ENCODE data around the gene NUDT14.

Gene NUDT14

DNA sequence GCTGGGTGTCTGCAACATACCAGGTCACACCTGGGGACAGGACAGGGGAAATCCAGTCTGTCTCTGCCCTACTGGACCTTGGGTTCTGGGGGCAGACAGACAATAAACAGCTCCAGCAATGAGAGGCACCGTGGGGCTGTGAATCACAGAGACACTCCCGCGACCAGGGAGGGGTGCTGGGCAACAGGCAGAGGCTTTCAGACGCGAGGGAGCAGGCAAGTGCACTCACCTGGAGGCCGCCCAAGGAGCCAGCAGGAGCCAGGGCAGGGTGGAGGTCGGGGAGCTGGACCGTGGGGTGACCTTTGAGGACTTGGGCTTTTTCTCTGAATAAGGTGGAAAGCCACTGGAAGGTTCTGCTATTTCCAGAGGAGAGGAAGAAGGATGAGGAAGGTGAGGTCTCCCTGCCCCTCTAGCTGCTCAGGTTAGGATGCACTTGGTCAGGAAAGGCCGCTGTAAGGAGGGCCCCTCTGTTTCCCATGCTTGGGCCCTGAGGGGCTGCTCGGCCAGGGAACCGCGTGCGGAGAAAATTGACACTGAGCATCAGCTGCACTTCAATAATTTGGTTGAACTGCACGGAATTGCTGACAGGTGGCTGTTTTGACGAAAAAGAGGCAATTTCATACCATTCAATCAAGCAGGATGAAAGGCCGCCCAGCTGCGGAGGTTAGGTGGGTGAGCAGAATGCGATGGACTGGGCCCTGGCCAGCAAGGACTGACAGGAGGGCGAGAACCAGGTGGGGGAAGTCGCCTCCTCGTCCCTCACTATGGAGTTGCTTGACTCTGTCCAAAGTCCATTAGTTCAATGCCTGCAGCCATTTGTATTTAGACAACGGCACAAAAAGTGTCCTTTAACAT is 54.8 kb downstream of the NUDT14 start:
- no peak for DNase-seq

DNA sequence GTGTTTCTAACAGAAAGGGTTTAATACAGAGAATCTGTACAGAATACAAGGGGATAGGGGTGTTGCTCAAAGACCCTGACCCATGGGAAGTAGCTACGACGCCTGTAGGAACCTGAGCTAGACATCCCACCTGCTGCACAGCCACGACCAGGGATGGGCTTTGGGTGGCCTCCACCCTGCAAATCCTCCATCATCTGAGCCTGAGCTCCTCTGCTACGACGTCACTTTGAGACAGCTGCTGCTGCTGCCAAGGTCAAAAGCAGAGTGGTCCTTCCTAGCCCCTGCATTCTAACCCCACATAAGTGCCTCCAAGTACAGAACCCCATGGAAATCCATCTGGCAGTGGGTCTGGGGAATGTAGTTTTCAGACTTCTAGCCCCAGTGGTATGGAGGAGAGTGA is 56.3 kb downstream of the NUDT14 start:
- DNase-seq, result no peak

DNA sequence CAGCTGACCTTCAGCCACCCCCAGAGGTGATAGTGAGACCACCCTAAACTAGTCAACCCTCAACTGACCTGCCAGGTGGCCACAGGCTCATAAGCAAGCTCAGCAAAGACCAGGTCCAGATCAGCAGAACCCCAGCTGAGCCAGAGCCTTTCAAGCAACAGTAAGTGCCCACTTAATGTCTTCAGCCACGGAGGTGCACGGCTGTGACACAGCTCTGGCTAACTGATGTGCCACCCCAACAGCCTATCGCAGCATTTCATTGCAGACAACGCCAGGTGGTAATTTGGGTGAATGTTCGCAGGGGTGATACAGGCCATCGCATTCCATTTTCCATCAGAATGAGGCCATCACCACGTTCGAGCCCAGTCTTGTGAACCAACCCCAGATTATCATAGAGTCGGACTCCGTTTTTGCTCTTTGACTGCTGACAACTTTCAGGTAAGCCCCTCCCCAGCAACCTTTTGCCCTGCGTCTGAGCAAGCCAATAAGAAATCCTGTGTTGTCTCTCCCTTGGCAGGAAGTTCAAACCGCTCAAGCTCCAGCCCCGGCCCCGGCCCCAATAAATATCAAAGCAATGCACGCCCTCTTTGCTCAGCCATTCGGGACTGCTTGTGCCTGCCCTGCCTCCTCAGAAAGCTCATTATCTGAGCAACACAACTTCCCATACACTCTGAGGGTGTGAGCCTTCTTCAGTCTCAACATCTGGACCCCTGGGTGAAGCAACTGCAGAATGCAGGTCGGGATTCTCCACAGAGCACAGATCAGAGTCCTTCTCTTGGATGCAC is 56.9 kb downstream of the NUDT14 start:
- DNase-seq, result no peak

DNA sequence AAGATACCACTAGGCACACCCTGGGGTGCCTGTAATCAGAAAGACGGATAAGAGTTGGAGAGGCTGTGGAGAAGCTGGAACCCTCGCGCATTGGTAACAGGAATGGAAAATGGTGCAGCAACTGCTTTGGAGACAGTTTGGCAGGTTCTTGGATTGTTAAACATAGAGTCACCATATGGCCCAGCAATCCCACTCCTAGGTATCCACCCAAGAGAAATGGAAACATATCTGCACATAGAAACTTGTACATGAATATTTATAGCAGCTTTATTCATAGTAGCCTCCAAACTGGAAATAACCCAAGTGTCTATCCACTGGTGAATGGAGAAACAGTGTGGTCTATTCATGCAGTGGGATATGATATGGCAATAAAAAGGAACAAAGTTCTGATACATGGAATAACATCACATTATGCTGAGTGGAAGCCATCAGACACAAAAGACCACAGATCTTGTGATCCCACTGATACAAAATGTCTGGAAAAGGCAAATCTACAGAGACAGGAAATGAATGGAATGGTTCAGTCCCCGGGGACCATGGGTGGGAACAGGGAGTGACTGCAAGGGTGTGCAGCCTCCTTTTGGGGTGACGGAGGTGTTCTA is 57.9 kb downstream of the NUDT14 start:
- no peak for DNase-seq

Measured in amniotic stem cell (primary cell).